GM04504 (cell line): ENCODE results near the gene ANKHD1.
"Not testable (repeated sequence)": the region's sequence is repeated elsewhere in the genome, so short reads cannot be mapped to it uniquely, and the experiment has no call there.

Source experiments
- DNase-seq: peaks from one replicate; pipeline ENCODE4 v3.0.0-alpha.2; 2012; ENCODE audit warnings: low read depth

ANKHD1 gene

DNA sequence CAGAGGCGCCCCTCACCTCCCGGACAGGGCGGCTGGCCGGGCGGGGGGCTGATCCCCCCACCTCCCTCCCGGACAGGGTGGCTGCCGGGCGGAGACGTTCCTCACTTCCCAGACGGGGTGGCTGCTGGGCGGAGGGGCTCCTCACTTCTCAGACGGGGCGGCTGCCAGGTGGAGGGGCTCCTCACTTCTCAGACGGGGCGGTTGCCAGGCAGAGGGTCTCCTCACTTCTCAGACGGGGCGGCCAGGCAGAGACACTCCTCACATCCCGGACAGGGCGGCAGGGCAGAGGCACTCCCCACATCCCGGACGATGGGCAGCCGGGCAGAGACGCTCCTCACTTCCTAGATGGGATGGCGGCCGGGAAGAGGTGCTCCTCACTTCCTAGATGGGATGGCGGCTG is 26.1 kb downstream of the ANKHD1 start:
- not testable (repeated sequence) for DNase-seq

DNA sequence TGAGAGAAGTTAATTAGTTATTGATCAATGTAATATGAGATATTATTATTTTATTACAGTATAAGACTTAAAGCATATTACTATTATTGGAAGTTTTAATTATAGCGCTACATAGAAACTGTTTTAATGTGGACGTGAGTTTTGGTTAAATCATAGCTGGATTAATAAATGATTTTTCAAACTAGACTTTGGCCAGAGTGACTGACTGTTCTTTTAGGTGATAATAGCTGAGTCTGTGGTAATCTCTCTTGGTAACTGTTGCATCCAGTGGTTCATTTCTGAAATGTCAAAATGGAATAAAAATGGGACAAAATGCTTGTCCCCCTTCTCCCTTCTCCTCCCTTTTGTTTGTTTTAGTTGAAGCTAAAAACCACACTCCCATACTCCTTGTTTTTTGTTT is 28.1 kb downstream of the ANKHD1 start:
- no peak for DNase-seq

DNA sequence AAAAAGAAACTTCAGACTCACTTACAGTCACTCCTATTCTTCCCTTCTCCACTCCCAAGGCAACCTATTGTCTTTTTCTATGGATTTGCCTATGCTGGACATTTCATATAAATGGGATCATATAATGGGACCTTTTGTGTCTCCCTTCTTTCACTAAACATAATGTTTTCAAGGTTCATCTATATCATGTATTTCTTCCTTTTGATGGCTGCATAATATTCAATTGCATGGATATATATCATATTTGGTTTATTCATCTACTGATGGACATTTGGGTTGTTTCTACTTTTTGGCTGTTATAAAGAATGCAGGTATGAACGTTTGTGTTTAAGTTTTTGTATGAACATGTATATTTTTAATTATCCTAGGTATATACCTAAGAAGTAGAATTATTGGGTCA is 30.6 kb downstream of the ANKHD1 start:
- no peak for DNase-seq

DNA sequence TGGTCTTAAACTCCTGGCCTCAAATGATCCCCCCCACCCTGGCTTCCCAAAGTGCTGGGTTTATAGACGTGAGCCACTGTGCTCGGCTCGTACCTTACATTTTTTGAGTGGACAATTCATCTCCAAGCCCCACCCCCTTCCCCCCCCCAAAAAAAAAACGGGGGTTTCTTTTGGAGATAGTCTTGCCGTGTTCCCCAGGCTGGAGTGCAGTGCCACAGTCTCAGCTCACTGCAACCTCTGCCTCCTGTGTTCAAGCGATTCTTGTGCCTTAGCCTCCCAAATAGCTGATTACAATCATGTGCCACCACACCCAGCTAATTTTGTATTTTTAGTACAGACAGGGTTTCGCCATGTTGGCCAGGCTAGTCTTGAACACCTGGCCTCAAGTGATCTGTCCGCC is 31.3 kb downstream of the ANKHD1 start:
- no peak for DNase-seq

DNA sequence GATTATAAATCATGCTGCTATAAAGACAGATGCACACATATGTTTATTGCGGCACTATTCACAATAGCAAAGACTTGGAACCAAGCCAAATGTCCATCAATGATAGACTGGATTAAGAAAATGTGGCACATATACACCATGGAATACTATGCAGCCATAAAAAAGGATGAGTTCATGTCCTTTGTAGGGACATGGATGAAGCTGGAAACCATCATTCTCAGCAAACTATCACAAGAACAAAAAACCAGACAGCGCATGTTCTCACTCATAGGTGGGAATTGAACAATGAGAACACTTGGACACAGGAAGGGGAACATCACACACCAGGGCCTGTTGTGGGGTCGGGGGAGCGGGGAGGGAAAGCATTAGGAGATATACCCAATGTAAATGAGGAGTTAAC is 55.7 kb downstream of the ANKHD1 start:
- not testable (repeated sequence) for DNase-seq

DNA sequence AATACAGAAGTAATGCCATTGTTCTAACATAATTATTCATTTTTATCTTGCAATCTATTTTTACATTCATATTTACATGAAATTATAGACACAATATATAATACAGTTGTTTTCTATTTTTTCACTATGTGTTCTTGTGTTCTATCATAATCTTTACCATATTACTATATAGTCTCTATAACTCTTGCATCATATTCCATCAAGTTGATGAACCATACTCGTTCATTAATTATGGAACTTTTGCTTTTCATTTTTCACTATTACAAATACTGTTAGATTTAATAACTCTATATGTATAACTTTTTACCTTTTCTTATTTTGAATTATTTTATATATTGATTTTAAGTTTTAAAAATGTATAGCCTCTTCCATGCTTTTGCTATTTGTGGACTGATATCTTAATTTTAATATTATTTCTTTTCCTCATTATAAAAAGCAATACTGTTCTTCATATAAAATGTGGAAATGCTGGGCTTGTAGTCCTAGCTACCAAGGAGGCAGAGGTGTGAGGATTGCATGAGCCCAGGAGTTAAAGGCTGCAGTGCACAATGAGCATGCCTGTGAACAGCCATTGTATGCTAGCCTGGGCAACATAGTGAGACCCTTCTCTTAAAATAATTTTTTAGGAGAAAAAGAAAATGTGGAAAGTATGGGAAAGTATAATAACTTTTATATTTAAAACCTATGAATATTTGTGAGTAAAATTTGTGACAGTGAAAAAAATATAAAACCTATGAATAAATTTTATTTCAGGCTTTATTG is 65.5 kb downstream of the ANKHD1 start:
- no peak for DNase-seq

DNA sequence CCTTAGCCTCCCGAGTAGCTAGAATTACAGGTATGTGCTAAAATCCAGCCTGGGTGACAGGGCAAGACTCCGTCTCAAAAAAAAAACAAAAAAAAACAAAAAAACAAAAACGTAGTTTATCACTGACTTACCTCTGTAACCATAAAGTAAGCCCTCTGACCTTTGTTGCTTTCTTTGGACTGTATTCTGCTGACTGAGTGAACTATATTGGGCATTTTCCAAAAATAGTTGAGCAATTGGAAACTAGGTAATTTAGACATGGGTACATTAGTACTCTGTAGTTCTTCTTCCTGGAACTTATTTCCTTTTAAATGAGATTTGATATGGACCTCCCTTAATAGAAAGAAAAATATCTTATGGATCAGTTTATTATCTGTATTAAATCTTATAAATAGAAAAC is 66.6 kb downstream of the ANKHD1 start:
- DNase-seq = no peak

DNA sequence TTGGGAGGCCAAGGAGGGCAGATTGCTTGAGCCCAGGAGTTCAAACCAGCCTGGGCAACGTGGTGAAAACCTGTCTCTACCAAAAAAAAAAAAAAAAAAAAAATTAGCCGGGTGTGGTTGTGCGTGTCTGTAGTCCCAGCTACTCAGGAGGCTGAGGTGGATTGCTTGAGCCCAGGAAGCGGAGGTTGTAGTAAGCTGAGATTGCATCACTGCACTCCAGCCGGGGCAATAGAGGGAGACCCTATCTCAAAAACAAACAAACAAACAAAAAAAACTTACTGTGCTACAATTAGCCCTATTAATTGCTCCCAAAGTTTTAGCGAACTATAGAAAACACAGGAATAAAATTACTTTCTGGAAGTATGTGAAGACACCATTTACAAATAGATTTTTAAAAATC is 67.6 kb downstream of the ANKHD1 start:
- no peak for DNase-seq

DNA sequence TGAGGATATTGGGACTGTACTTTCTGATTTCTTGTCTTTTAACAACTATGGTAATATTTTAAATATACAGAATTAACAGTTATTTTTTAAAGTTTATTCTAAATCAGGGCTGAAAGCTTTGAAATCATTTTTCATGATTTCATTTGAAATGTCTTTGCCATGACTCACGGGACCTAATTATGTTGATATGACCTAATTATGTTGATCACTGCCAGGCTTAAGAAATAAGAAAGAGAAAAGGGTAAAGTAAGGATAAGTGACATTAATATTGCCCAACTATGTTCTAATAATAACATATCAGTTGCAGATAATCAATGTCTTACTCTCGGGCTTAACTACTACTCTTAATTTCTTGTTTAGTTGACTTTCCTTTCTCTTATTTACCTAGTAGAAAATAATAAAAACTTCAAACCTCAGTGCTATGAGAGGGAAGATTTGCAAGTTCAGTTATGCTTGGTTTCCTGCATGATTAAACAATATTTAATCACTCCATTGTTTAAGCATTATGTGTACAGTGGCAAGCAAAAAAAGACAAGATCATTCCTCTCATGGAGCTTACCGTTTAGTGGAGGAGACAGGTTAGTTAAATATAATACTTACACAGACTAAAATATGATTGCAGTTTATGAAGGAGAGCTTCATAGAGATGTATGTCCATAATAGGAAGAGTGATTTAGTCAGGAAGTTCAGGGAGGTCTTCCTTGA is 78.8 kb downstream of the ANKHD1 start:
- DNase-seq = no peak

DNA sequence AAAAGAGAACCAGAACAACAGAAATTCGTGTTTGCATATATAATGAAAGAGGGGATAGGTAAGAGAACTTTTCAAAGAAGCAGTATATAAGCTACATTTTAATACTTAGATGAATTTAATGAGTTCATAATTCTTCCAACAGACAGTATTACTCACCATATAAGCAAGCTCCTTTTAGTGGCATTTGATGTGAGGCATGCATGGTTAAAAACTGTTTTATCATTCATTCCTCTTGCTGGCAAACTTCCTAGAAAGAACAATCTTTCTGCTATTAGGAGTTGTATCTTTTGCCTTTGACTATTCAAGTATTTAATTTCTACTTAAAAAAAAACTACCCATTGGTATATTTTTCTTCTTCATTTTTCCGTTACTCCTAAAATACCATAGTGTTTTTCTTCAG is 80.1 kb downstream of the ANKHD1 start:
- DNase-seq = peak; percentile 41

DNA sequence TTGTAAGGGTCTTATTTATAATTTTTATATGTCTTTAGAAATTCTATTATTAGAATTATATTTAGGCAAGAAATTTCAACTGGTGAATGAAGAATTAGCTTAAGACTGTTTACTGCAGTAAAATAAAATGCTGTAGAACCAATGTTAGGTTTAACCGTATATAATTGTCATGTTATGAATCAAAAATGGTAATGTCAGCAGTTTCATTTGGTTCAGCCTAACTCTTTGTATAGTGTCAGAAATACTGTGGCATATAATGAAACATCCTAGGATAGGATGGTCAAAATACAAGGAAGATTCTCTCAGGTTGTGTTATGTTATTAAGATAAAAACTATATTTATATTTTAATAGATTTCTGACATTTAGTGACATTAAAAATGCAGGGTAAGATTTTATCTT is 81.4 kb downstream of the ANKHD1 start:
- no peak for DNase-seq

DNA sequence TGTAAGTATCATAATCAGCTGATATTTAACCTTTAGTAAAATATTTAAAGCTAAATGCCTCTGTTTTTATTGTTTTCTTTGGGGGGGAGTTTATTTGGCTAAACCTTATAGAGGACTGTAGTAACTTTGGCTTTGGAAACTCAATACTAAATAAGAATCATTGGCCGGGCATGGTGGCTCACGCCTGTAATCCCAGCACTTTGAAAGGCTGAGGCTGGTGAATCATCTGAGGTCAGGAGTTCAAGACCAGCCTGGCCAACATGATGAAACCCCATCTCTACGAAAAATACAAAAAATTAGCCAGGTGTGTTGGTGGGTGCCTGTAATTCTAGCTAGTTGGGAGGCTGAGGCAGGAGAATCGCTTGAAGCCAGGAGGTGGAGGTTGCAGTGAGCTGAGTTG is 86.5 kb downstream of the ANKHD1 start:
- not testable (repeated sequence) for DNase-seq

DNA sequence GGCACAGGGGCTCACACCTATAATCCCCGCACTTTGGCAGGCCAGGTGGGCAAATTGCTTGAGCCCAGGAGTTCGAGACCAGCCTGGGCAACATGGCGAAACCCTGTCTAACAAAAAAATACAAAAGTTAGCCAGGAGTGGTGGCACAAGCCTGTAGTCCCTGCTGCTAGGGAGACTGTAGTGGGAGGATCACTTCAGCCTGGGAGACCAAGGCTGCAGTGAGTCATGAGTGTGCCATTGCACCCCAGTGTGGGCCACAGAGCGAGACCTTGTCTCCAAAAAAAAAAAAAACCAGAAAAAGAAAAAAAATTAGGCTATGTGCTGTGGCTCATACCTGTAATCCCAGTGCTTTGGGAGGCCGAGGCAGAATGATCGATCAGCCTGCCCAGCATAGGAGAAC is 87.3 kb downstream of the ANKHD1 start:
- DNase-seq = no peak

DNA sequence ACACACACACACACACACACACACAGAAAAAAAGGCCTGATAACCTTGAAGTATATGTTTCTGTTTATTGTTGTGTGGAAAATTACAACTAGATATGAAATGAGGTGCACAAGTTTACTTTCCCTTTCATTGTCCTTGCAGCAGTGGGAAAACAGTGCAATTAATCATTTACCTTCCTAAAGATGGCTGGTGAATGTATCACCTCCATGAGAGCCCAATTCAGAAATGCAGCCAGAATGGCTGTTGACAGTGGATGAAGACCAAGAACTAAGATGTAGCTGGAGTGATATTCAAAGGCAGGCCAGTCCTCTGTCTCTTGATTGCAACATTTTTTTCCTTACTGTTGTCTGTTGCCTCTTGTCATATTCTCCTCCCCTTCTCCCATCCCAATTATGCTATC is 96.3 kb downstream of the ANKHD1 start:
- DNase-seq = no peak

DNA sequence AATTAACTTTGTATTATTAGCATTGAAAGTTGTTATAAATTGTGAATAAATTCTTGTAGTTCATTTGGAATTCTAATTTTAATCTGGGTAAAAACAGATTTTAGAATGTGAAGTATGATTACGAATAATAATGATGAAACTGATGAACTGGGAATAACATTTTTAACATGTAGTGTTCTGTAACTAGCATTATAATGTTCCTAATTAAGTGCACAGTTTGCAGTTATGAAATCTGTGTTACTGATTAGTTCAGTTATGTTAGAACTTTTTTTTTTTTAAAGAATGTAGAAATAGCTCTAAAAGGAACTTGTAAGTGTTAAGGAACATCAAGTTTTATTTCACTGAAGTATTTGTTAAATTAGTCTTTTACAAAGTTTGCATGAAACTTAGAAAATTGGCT is 97.0 kb downstream of the ANKHD1 start:
- DNase-seq = no peak

DNA sequence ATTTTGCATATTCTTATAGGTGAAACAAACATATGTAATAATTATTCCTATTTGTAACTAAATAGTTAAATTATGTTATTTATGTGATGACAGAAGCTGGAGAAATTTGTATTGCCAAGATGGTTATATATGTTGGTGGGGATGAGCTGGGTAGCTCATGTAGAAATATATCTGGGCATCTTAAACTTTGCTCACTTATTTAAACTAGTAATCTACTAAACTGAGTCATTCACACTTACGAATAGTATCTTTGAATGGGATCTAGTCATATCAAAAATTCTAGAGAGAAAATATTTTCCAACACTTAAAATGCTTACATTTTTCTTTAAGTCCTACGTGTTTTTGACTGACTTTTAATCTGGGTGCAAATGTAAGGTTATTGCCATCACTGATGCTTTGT is 101.2 kb downstream of the ANKHD1 start:
- DNase-seq = no peak

DNA sequence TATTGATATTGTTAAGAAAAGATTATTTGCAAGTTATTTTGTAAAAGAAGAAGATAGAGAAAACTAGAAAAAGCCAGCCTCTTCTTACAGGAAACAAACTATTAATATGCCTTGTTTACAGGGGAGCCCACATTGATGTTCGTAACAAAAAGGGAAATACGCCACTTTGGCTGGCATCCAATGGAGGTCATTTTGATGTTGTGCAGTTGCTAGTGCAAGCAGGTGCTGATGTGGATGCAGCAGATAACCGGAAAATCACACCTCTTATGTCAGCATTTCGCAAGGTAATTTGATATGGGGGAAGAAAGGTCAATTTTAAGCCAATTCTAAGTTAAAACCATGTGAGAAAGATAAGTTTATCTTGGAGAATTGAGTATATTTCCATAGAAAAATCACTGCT is 108.3 kb downstream of the ANKHD1 start:
- DNase-seq = no peak

DNA sequence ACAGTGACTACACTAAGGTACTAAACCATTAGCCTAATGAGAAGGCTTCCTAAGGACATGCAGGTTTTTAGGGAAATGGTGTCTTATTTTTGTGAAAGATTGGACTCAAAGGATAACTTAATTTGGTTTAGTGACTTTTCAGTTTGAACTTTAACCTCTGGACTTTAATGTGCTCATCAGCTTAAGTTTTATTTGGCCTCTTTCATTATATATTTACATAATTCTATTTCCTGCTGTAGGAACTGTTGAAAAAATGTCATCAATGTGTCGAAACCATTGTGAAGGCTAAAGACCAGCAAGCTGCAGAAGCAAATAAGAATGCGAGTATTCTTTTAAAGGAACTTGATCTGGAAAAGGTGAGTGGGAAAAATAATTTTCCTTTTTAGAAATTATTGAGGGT is 111.5 kb downstream of the ANKHD1 start:
- DNase-seq = no peak

DNA sequence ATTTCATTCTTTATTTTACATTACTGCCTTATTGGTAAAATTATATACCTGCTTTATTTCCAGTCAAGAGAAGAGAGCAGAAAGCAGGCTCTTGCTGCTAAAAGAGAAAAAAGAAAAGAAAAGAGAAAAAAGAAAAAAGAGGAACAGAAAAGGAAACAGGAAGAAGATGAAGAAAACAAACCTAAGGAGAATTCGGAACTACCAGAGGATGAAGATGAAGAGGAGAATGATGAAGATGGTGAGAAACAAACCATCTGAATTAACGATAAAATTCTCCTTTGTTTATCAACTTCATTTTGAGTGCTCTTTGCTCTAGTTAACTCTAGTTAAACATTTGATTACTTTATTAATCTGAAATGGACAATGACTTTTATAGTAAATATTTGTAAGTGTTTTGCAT is 122.4 kb downstream of the ANKHD1 start:
- DNase-seq = no peak

DNA sequence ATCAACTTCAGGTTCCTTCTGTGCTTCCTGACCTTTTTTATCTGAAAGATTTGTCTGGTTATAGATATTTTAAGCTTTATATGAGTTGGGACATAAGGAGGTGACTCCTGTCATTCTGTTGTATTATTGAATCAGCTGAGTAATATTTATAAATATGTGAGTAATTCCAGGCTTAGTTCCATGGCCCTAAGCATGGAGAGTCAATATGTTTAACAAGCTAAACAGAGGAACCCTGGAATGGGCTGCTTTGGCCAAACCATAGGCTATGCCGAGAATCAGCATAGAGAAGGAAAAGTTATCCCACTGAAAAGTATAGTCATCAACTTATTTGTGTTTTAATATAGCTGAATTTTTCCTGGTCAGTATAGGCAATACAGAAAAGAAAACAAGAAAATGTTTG is 138.6 kb downstream of the ANKHD1 start:
- no peak for DNase-seq

DNA sequence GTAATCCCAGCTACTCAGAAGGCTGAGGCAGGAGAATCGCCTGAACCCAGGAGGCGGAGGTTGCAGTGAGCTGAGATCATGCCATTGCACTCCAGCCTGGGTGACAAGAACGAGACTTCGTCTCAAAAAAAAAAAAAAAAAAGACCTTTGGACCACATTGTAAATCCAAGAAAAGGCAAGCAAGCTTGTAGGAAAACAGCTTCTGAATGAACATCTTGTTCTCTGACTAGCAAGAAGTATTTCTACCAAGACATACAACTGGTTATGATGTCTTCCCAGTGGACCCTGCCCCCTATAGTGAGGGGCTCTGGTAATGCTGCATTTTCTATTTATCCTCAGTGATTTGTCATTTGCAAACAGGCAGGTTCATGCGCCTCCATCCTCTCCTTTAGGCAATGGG is 141.3 kb downstream of the ANKHD1 start:
- no peak for DNase-seq

DNA sequence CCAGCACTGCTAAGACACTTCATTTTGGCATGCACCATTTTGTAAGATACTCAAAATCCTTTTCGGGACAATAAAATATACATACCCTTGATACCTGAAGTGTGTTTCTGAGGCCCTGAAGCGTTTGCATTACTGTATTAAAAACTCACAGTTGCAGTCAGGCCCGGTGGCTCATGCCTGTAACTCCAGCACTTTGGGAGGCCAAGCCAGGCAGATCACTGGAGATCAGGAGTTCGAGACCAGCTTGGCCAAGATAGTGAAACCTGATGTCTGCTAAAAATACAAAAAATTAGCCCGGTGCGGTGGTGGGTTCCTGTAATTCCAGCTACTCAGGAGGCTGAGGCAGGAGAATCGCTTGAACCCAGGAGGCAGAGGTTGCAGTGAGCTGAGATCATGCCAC is 143.4 kb downstream of the ANKHD1 start:
- no peak for DNase-seq

DNA sequence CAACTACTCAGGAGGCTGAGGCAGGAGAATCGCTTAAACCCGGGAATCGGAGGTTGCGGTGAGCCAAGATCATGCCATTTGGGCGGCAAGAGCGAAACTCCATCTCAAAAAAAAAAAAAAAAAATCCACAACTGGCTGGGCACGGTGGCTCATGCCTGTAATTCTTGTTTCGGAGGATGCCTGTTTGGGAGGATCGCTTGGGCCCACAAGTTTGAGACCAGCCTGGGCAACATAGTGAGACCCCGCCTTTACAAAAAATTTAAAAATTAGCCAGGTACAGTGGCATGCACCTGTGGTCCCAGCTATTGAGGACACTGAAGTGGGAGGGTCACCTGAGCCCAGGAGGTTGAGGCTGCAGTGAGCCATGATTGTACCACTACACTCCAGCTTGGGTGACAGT is 144.0 kb downstream of the ANKHD1 start:
- no peak for DNase-seq
